ENCODE measurements around the gene SLC9A9. TPM values are rescaled to one million over a fixed set of nuclear protein-coding genes. Genes with fewer than 3 reads are reported as not detected.

SLC9A9 gene
- total and polyA plus RNA-seq, 9 of the 15 experiments (the other 6 are each of a cell fraction or from before 2014, with no cell fraction given), result 0.03 to 0.13 TPM; not detected in 7

- no peaks in the 10 kb centered on the region for H3K27me3 ChIP-seq (ENCODE audit: control insufficient read depth in 2 of 2, insufficient read depth in 2 of 2, low read length in 2 of 2)
- FAIRE-seq, result no peak
- no peaks in the 10 kb centered on the region for H4K20me1 ChIP-seq (replicated peaks; ENCODE audit: control insufficient read depth, insufficient read depth, low read length)
- in situ Hi-C loops (cut with MboI) (no loop called here), intact Hi-C loops (cut with micrococcal nuclease) (no loop called here)
- H3K4me1 ChIP-seq (replicated peaks in 1 of 2; ENCODE audit: control insufficient read depth in 2 of 2, insufficient read depth in 2 of 2, low read length in 2 of 2), result no peaks in the 10 kb centered on the region
- H3K36me3 ChIP-seq (ENCODE audit: control insufficient read depth, insufficient read depth, low read length), result no peaks in the 10 kb centered on the region
- H3K9ac ChIP-seq (ENCODE audit: insufficient read depth in 1 of 2, low read depth in 2 of 2, low read length in 2 of 2), result no peak overlapping the region
- H3K9me3 ChIP-seq (replicated peaks; ENCODE audit: control insufficient read depth, insufficient read depth, low read depth, low read length), result no peaks in the 10 kb centered on the region
- ChIA-PET CTCF (ENCODE audit: low intra/inter-chr PET ratio) (no interaction called here), POLR2A (no interaction called here)
- H3K79me2 ChIP-seq (ENCODE audit: control insufficient read depth, insufficient read depth, low read length), result no peaks in the 10 kb centered on the region
- no peak overlapping the region for H2AFZ ChIP-seq (ENCODE audit: low read depth, low read length)
- DNase-seq (ENCODE audit: extremely low read depth in 1 of 4, low spot score in 3 of 4), result no peak
- TF ChIP-seq FUS (optimal IDR thresholded peaks at IDR 0.05; ENCODE audit: low read depth, low read length), result no peak
- H3K4me2 ChIP-seq (ENCODE audit: insufficient read depth, low read length), result no peak overlapping the region
- no peaks in the 10 kb centered on the region for H3K9me1 ChIP-seq (ENCODE audit: control insufficient read depth, insufficient read depth, low read length)
- WGBS (ENCODE audit: insufficient coverage, low coverage, missing lambda C conversion rate), result 0% methylated on average over 2 of the region's 2 CpGs
- no TSS peak for BruUV-seq (replicated peaks)
- no peak overlapping the region for H3K27ac ChIP-seq (ENCODE audit: extremely low read depth, low read depth, low read length)
- no peak for ATAC-seq
- no peak overlapping the region for H3K4me3 ChIP-seq
Observed at GRCh38 chr3:143795874-143796273, 52.4 kb downstream of the SLC9A9 start.

- no TSS peak for BruUV-seq (replicated peaks)
- H2AFZ ChIP-seq (ENCODE audit: low read depth, low read length), result no peak overlapping the region
- H3K4me3 ChIP-seq, result no peak overlapping the region
- intact Hi-C loops (cut with micrococcal nuclease) (no loop called here), in situ Hi-C loops (cut with MboI) (no loop called here)
- no peak for FAIRE-seq
- WGBS (ENCODE audit: insufficient coverage, low coverage, missing lambda C conversion rate), result 0% methylated on average over 6 of the region's 6 CpGs
- no peaks in the 10 kb centered on the region for H3K9me3 ChIP-seq (replicated peaks; ENCODE audit: control insufficient read depth, insufficient read depth, low read depth, low read length)
- ChIA-PET POLR2A (no interaction called here), CTCF (ENCODE audit: low intra/inter-chr PET ratio) (no interaction called here)
- no peak overlapping the region for H3K27ac ChIP-seq (ENCODE audit: extremely low read depth, low read depth, low read length)
- TF ChIP-seq ZKSCAN1 (IDR thresholded peaks at IDR 0.05; ENCODE audit: low read depth, low read length) (no peak), ARID3B (CRISPR knock-in tag; IDR thresholded peaks at IDR 0.05; ENCODE audit: borderline replicate concordance) (no peak)
- H4K20me1 ChIP-seq (replicated peaks; ENCODE audit: control insufficient read depth, insufficient read depth, low read length), result no peaks in the 10 kb centered on the region
- no peak overlapping the region for H3K9ac ChIP-seq (ENCODE audit: insufficient read depth in 1 of 2, low read depth in 2 of 2, low read length in 2 of 2)
- H3K4me1 ChIP-seq (replicated peaks in 1 of 2; ENCODE audit: control insufficient read depth in 2 of 2, insufficient read depth in 2 of 2, low read length in 2 of 2), result no peaks in the 10 kb centered on the region
- no peak for DNase-seq (ENCODE audit: extremely low read depth in 1 of 4, low spot score in 3 of 4)
- H3K27me3 ChIP-seq (ENCODE audit: control insufficient read depth in 2 of 2, insufficient read depth in 2 of 2, low read length in 2 of 2), result no peaks in the 10 kb centered on the region
- no peaks in the 10 kb centered on the region for H3K36me3 ChIP-seq (ENCODE audit: control insufficient read depth, insufficient read depth, low read length)
- no peak for ATAC-seq
- no peaks in the 10 kb centered on the region for H3K79me2 ChIP-seq (ENCODE audit: control insufficient read depth, insufficient read depth, low read length)
- no peaks in the 10 kb centered on the region for H3K9me1 ChIP-seq (ENCODE audit: control insufficient read depth, insufficient read depth, low read length)
- no peak overlapping the region for H3K4me2 ChIP-seq (ENCODE audit: insufficient read depth, low read length)
Observed at GRCh38 chr3:143794793-143795462, 53.3 kb downstream of the SLC9A9 start.
